HepG2 (cell line): ENCODE measurements around the gene HLA-DPA1. TPM values are rescaled to one million over a fixed set of nuclear protein-coding genes. Genes with fewer than 3 reads are reported as not detected.

Experiments
- ATAC-seq: fragments of 200-7000 bp; cut with Tn5 transposase; 3 replicates; pipeline ENCODE4 v1.9.1; 2020; ENCODE audit warnings: mild to moderate bottlenecking, moderate library complexity
- BruUV-seq: library from RNA; stranded (reverse); fragments of 400-500 nt; replicated peaks from 2 replicates; lab custom pipeline; 2021; lab: Mats Ljungman, UMichigan
- CTCF ChIA-PET: fragments of 300-600 bp; formaldehyde crosslinking; extraction: SDS; loops from one replicate; lab custom pipeline; 2021; ENCODE audit warnings: low total read pairs, inconsistent platforms, low intra/inter-chr PET ratio; lab: Yijun Ruan, JAX
- POLR2A ChIA-PET: fragments of 350-600 bp; sonication (Branson Sonifier 250); formaldehyde crosslinking; loops from one replicate; lab custom pipeline; 2020; ENCODE audit warnings: antibody characterized with exemption, inconsistent platforms; lab: Yijun Ruan, JAX
- DNase-seq: peaks from one replicate; pipeline ENCODE4 v3.0.0-alpha.2; 2015; ENCODE audit warnings: low spot score
- FAIRE-seq: peaks from 3 replicates; lab custom pipeline; 2011; peaks lifted over from hg19 to GRCh38; lab: Jason Lieb, UNC
- H2AFZ ChIP-seq: one replicate; pipeline ENCODE4 v1.6.1; 2011; ENCODE audit warnings: low read length, inconsistent platforms
- H3K27ac ChIP-seq: fragments of 300-600 bp; 3 replicates; pipeline ENCODE4 v1.8.0; 2011; ENCODE audit warnings: mixed run types, mild to moderate bottlenecking, mixed read lengths, low read length, inconsistent platforms; ENCODE audit not compliant: insufficient read depth; ENCODE audit errors: extremely low read length
- H3K27me3 ChIP-seq, 2 experiments: fragments of 200-600 bp in 1 of 2; 2 replicates in 1 of 2; 3 replicates in 1 of 2; pipeline versions ENCODE4 v1.6.0 to v1.8.0; 2011; ENCODE audit warnings: low read length in 2 of 2, mild to moderate bottlenecking in 2 of 2, moderate library complexity in 2 of 2, inconsistent platforms in 1 of 2; ENCODE audit not compliant: insufficient read depth in 2 of 2, control insufficient read depth in 1 of 2
- H3K36me3 ChIP-seq, 2 experiments: fragments of 200-600 bp in 1 of 2; replicated peaks in 1 of 2; 2 replicates in 1 of 2; 3 replicates in 1 of 2; pipeline versions ENCODE4 v1.5.1 to v1.8.0; 2011; ENCODE audit warnings: low read length in 2 of 2, inconsistent platforms in 1 of 2; ENCODE audit not compliant: insufficient read depth in 2 of 2, control insufficient read depth in 1 of 2
- H3K4me1 ChIP-seq: 2 replicates; pipeline ENCODE4 v1.5.1; 2012; ENCODE audit warnings: low read length, inconsistent platforms; ENCODE audit not compliant: insufficient read depth
- H3K4me2 ChIP-seq: 2 replicates; pipeline ENCODE4 v1.6.0; 2011; ENCODE audit warnings: low read depth, low read length, inconsistent platforms
- H3K4me3 ChIP-seq, 3 experiments: fragments of 200-600 bp in 1 of 3; sonication (generic), shearing (Covaris generic) in 1 of 3; replicated peaks in 1 of 3; 2 replicates each; pipeline ENCODE4 v1.5.1; 2011 to 2016; ENCODE audit warnings: low read length in 3 of 3, inconsistent platforms in 2 of 3, low read depth in 2 of 3, mild to moderate bottlenecking in 2 of 3, control low read depth in 1 of 3, mixed read lengths in 1 of 3; ENCODE audit not compliant: insufficient read depth in 1 of 3
- H3K79me2 ChIP-seq: one replicate; pipeline ENCODE4 v1.6.1; 2011; ENCODE audit warnings: low read length, inconsistent platforms; ENCODE audit not compliant: insufficient read depth
- H3K9ac ChIP-seq: 2 replicates; pipeline ENCODE4 v1.6.0; 2011; ENCODE audit warnings: mild to moderate bottlenecking, low read depth, low read length, inconsistent platforms; ENCODE audit not compliant: insufficient read depth
- H3K9me3 ChIP-seq: 2 replicates; pipeline ENCODE4 v1.5.1; 2012; ENCODE audit warnings: mild to moderate bottlenecking, low read length
- H4K20me1 ChIP-seq: 2 replicates; pipeline ENCODE4 v1.6.0; 2011; ENCODE audit warnings: inconsistent platforms, mild to moderate bottlenecking, low read length, moderate library complexity; ENCODE audit not compliant: insufficient read depth
- CAMTA2 ChIP-seq: sonication (generic); formaldehyde crosslinking; IDR thresholded peaks from 2 replicates; pipeline ENCODE4 v1.4.0; 2020; ENCODE audit warnings: mild to moderate bottlenecking, missing genetic modification reagents, borderline replicate concordance
- ELF1 ChIP-seq: sonication (generic); formaldehyde crosslinking; IDR thresholded peaks from 2 replicates; pipeline ENCODE4 v1.4.0; 2020; ENCODE audit warnings: missing genetic modification reagents
- HDAC2 ChIP-seq: sonication (generic); formaldehyde crosslinking; IDR thresholded peaks from 2 replicates; pipeline ENCODE4 v1.4.0; 2020; ENCODE audit warnings: missing genetic modification reagents
- HNRNPUL1 ChIP-seq: fragments of 200-400 bp; formaldehyde crosslinking; IDR thresholded peaks from 2 replicates; pipeline ENCODE4 v1.6.1; 2017; ENCODE audit warnings: low read depth, mild to moderate bottlenecking, low read length, moderate library complexity
- NR1H2 ChIP-seq: sonication (generic); formaldehyde crosslinking; IDR thresholded peaks from 2 replicates; pipeline ENCODE4 v1.8.1; 2022; ENCODE audit warnings: low read depth, missing genetic modification reagents, borderline replicate concordance
- ONECUT2 ChIP-seq: sonication (generic); formaldehyde crosslinking; IDR thresholded peaks from 2 replicates; pipeline ENCODE4 v1.4.0; 2020; ENCODE audit warnings: missing genetic modification reagents
- STAT5B ChIP-seq: sonication (generic); formaldehyde crosslinking; IDR thresholded peaks from 2 replicates; pipeline ENCODE4 v1.4.0; 2020; ENCODE audit warnings: missing genetic modification reagents
- TMF1 ChIP-seq: sonication (generic); formaldehyde crosslinking; IDR thresholded peaks from 2 replicates; pipeline ENCODE4 v1.8.1; 2022; ENCODE audit warnings: low read depth, missing genetic modification reagents
- WIZ ChIP-seq: sonication (generic); formaldehyde crosslinking; IDR thresholded peaks from 2 replicates; pipeline ENCODE4 v1.5.1; 2020; ENCODE audit warnings: mild to moderate bottlenecking, missing genetic modification reagents
- XRCC5 ChIP-seq: fragments of 200-400 bp; formaldehyde crosslinking; optimal IDR thresholded peaks from 2 replicates; pipeline ENCODE3; 2017; ENCODE audit warnings: mild to moderate bottlenecking, low read length
- ZFP41 ChIP-seq: sonication (generic); formaldehyde crosslinking; IDR thresholded peaks from 2 replicates; pipeline ENCODE4 v1.4.0; 2020; ENCODE audit warnings: mild to moderate bottlenecking, missing genetic modification reagents, borderline replicate concordance
- ZNF570 ChIP-seq: sonication (generic); formaldehyde crosslinking; IDR thresholded peaks from 2 replicates; pipeline ENCODE4 v1.4.0; 2020; ENCODE audit warnings: mild to moderate bottlenecking, missing genetic modification reagents, borderline replicate concordance
- ZNF598 ChIP-seq: sonication (generic); formaldehyde crosslinking; IDR thresholded peaks from 2 replicates; pipeline ENCODE4 v1.5.1; 2020; ENCODE audit warnings: mild to moderate bottlenecking, missing genetic modification reagents, borderline replicate concordance
- WGBS: methylation state at CpG from one replicate; pipeline ENCODE4 v1.1.6; 2017; ENCODE audit warnings: low lambda C conversion rate; 5-methylcytosine and 5-hydroxymethylcytosine counted together
- in situ Hi-C: cut with HindIII; loops from 2 replicates; pipeline ENCODE4 v1.10.0; 2017; ENCODE audit warnings: low pct_unique_long_range_greater_than_20kb; ENCODE audit not compliant: extremely low pct_ligation_motif_present
- intact Hi-C: fragments of 100-400 bp; cut with micrococcal nuclease; formaldehyde crosslinking; loops from one replicate; pipeline ENCODE4 v1.10.0; 2022; ENCODE audit not compliant: unreplicated experiment
- polyA plus RNA-seq, 8 experiments: library from polyadenylated mRNA; depleted of rRNA in 3 of 8; stranded (reverse) in 7 of 8; unstranded in 1 of 8; fragments of >200 nt; fragmentation: Illumina TruSeq in 4 of 8; extraction: Trizol in 4 of 8; gene quantifications; 2 replicates each; pipeline versions ENCODE4 v1.2.1 to v1.2.3, GENCODE V29; 2011 to 2016; ENCODE audit warnings: low read depth in 4 of 8, missing spikeins in 1 of 8, mixed read lengths in 1 of 8; ENCODE audit not compliant: insufficient read depth in 1 of 8
- total RNA-seq, 5 experiments: library from RNA; depleted of rRNA; stranded (reverse); fragments of >200 nt; fragmentation: Illumina TruSeq; extraction: Trizol; gene quantifications; 2 replicates each; pipeline ENCODE4 v1.2.3, GENCODE V29; 2016; ENCODE audit warnings: low read depth in 1 of 5

HLA-DPA1 gene
- total and polyA plus RNA-seq, 2 of the 13 experiments (the other 11 are each of a cell fraction or from before 2014, with no cell fraction given), result not detected

GRCh38 chr6:33105386-33105785, 31.9 kb upstream of the HLA-DPA1 start:
- Histone ChIP-seq H3K27ac (no peak overlapping the region), H3K4me3 (no peak overlapping the region), H3K9me3 (peaks cover 19% of the 10 kb centered on the region), H3K9ac (no peak overlapping the region), H3K27me3 (peaks cover 0 to 11% of the 10 kb centered on the region in 2 experiments; a peak in 2 of 5 replicates), H3K4me1 (no peaks in the 10 kb centered on the region), H4K20me1 (no peaks in the 10 kb centered on the region), H2AFZ (no peak overlapping the region), H3K79me2 (no peaks in the 10 kb centered on the region), H3K4me2 (no peak overlapping the region), H3K36me3 (no peaks in the 10 kb centered on the region)
- DNase-seq, result no peak
- TF ChIP-seq CAMTA2 (CRISPR knock-in tag) (no peak), ZNF570 (CRISPR knock-in tag) (no peak), STAT5B (CRISPR knock-in tag) (no peak), ELF1 (CRISPR knock-in tag) (no peak), HNRNPUL1 (no peak), HDAC2 (CRISPR knock-in tag) (no peak), TMF1 (CRISPR knock-in tag) (no peak), XRCC5 (no peak), ZNF598 (CRISPR knock-in tag) (no peak)
- intact Hi-C loops, result no loop called here
- POLR2A ChIA-PET, result no interaction called here
- CTCF ChIA-PET, result no interaction called here
- ATAC-seq, result no peak
- in situ Hi-C loops, result no loop called here
- FAIRE-seq, result no peak
- WGBS, result 52% methylated on average over 3 of the region's 3 CpGs
- no TSS peak for BruUV-seq

GRCh38 chr6:33104887-33105286, 31.4 kb upstream of the HLA-DPA1 start:
- Histone ChIP-seq H3K9me3 (peaks cover 22% of the 10 kb centered on the region), H2AFZ (no peak overlapping the region), H3K79me2 (no peaks in the 10 kb centered on the region), H3K4me2 (no peak overlapping the region), H4K20me1 (no peaks in the 10 kb centered on the region), H3K4me1 (no peaks in the 10 kb centered on the region), H3K27ac (no peak overlapping the region), H3K4me3 (no peak overlapping the region), H3K36me3 (no peaks in the 10 kb centered on the region), H3K9ac (no peak overlapping the region), H3K27me3 (peaks cover 0 to 11% of the 10 kb centered on the region in 2 experiments; a peak in 2 of 5 replicates)
- ChIA-PET POLR2A (no interaction called here), CTCF (no interaction called here)
- no TSS peak for BruUV-seq
- TF ChIP-seq NR1H2 (CRISPR knock-in tag), result no peak
- no peak for TF ChIP-seq ZFP41 (CRISPR knock-in tag)
- no peak for TF ChIP-seq WIZ (CRISPR knock-in tag)
- TF ChIP-seq ONECUT2 (CRISPR knock-in tag), result no peak
- DNase-seq (no peak), ATAC-seq (no peak), FAIRE-seq (no peak)
- intact Hi-C loops (no loop called here), in situ Hi-C loops (no loop called here)
- WGBS, result 67% methylated on average over 1 of the region's 1 CpG
